ENCODE measurements around the gene NEB.

GRCh38 chr2:151619337-151619989, 114.8 kb downstream of the NEB start:
- no peak for TF ChIP-seq CTCF (IDR thresholded peaks at IDR 0.05)
- no peak for TF ChIP-seq POLR2A (IDR thresholded peaks at IDR 0.05)

All from gastroesophageal sphincter (tissue), 3 donors.